A172 (cell line): ENCODE results near the gene UCKL1. TPM values are rescaled to one million over a fixed set of nuclear protein-coding genes. Genes with fewer than 3 reads are reported as not detected.
"Not testable (repeated sequence)": the region's sequence is repeated elsewhere in the genome, so short reads cannot be mapped to it uniquely, and the experiment has no call there.

ENCODE experiments used
- DNase-seq: peaks from one replicate; pipeline ENCODE4 v3.0.0-alpha.2; 2015; ENCODE audit warnings: low spot score
- total RNA-seq: library from RNA; depleted of rRNA; stranded (reverse); fragments of >200 nt; shearing (Covaris generic); gene quantifications from 2 replicates; pipeline ENCODE4 v1.2.3, GENCODE V29; 2014; rRNA removed

The UCKL1 gene
- total RNA-seq: 27.2 and 27.6 TPM in 2 replicates

DNA sequence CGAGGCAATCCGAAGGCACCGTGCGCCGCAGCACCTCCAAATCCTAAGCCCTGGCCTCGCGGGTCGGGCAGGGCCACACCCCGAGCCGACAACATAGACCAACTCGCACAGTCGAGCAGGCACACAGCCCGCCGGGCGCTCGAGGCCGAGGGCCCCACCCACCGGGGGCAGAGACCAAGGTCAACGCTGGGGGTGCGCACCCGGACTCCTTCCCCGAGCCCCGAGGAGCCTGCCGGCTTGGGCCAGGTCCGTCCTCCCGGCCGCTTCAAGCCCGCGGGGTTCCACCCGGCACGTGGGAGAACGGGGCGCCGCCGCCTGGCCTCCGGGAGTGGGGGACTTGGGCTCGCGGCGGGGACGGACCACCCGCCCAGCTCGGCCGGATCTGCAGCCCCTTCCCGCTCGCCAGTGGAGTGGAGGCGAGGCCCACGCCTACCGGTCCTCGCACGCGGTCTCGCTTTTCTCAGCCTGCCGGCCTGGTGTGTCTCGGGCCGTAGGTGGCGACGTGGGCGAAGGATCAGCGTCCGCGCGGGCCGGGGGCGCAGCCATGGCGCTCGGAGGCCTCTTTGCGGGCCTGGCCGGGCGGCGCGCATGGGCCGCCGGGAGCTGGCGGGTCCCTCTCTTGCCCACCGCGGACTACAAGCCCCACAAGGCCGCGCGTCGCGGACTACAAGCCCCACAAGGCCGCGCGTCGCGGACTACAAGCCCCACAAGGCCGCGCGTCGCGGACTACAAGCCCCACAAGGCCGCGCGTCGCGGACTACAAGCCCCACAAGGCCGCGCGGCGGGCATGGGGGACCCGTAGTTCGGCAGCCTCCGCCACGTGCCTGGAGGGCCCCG is at the start of gene UCKL1:
Gene UCKL1, minus strand, starts transcription at position 590 of the 837 bp plus-strand sequence. Its CDS starts 44 bp downstream, at position 546.
- peak; percentile 72 for DNase-seq

DNA sequence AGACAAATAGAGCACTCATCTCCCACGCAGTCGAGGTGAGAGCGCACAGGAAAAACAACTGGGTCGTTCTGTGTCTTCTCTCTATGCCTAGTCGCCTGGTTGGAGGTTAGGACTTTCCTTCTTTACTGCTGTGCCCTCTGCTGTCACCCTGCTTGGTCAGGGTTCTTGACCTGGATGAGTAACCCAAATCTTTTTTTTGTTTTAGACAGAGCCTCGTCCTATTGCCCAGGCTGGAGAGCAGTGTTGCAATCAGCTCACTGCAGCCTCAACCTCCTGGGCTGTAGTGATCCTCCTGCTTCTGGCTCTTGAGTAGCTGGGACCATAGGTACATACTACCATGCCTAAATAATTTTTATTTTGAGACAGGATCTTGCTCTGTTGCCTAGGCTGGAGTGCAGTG is 49.2 kb upstream of the UCKL1 start:
- no peak for DNase-seq

DNA sequence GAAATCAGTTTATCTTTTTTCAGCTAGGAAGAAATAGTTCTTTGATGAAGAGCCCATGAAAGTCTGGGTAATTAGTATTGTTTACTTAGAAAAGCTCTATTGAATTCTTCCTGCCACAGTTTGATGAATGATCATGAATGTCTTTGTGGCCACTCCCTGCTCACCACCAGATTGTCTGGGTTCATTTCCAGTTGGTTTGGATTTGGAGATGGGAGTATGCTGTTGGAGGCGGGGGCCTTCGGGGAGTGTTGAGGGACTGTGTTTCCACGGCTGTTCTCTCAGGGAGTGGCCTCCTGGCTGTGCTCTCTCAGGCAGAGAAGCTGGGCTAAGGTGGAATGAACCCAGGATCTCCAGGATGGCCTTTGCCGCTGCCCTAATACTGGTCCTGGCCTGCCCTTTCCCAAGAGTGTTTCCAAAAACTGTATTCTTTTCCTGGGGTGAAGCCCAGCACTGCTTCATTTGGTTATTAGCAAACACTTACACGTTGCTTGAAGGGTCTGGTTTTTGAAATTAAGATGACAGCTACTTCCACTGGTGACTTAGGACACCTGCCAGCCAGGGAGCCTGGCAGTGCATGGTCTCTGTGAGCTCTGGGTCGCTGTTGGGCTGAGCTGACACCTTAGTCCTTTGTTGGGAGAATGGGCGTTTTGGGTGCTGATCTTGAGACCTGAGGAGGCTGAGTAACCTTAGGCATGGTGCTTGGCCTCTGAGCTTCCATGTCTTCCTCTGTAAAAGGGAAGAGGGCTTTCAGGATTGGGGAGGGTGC is 47.9 kb upstream of the UCKL1 start:
- peak; percentile 12 for DNase-seq

DNA sequence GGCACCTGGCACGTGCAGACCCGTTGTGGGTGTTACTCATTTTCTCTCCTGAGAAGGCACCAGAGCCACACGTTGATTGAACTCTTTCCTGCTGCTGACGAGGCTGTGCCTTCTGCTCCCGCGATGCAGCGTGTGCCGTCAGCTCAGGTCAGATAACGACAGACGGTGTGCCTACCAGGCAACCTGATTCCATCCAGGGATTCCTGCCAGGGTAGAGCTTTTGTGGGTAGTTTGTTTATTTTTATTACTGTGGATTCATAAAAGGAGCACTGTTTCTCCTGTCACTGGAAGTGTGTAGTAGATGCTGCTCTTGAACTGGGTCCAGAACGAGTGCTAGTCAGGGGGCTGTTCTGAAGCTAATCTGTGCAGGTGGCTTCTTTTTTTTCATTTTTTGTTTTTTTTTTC is 45.4 kb upstream of the UCKL1 start:
- peak; percentile 92 for DNase-seq

- DNase-seq: peak; percentile 34
These were observed 44.7 kb upstream of the UCKL1 start for GRCh38 chr20:64000906-64001305.

GRCh38 chr20:63982937-63983336 is 26.7 kb upstream of the UCKL1 start:
- no peak for DNase-seq

DNA sequence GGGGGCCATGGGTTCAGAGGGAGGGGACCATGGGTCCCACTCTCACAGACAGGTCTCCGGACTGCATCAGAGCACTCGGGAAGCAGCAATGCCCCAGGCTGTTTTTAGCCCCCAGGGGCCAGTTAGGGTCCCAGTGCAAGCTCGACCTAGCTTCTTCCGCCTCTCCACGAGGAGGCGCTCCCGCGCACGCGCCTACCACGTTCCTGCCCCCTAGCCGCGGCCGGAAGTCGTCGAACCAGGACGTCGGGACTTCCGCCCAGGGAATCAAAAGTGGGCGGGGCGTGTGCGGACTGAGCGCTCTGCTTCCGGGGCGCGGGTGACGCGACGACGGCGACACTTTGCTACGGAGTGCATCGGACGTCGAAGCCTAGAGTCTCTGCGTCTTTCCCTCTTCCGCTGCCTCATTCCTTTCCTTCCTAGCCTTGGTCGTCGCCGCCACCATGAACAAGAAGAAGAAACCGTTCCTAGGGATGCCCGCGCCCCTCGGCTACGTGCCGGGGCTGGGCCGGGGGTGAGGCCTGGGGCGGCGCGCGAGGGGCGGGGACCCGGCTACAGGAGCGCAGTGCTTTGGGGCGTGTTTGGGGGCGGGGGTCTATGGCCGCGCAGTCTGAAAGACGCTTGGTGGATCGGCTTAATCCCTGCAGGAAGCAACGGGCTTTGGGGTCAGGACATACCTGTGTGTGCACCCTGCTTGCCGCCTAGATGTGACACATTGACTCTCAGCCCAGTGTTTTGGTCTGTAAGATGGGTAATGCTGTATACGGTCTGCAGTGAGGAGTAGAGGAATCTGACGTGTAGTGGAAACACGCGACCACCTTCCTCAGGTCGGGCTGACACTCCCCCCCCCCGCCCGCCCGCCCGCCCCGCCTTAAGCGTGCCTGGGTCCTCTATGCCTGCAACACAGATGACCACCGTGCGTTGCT is 24.9 kb upstream of the UCKL1 start, which contains the start of gene PRPF6:
Gene PRPF6, plus strand, starts transcription at position 327 of the 923 bp plus-strand sequence. Its CDS starts 114 bp downstream, at position 441.
- peak; percentile 93 for DNase-seq

- DNase-seq: no peak
These were observed 24.1 kb upstream of the UCKL1 start for GRCh38 chr20:63980317-63980805.

GRCh38 chr20:63979557-63980316 is 23.5 kb upstream of the UCKL1 start, which contains the start of gene SAMD10:
SAMD10 (minus strand) TSS chr20:63979642; CDS start chr20:63979467, 175 bp downstream.
- no peak for DNase-seq

DNA sequence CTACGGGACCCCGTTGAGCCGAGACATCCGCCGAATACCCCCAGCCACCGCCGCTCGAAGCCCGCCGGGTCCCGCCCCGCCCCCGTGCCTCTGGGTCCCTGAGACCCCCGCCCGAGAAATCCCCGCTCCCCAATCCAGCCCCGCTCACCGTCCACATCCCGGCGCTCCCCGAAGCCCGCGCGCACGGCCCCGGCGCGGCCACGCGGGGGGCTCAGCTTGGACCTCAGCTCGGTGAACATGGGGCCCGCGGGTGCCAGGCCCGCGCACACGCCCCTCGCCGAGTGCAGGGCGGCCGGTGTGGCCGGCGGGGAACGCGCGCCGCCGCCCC is 23.0 kb upstream of the UCKL1 start:
- DNase-seq: no peak

GRCh38 chr20:63978319-63979228 is 22.4 kb upstream of the UCKL1 start:
- DNase-seq: peak; percentile 39

DNA sequence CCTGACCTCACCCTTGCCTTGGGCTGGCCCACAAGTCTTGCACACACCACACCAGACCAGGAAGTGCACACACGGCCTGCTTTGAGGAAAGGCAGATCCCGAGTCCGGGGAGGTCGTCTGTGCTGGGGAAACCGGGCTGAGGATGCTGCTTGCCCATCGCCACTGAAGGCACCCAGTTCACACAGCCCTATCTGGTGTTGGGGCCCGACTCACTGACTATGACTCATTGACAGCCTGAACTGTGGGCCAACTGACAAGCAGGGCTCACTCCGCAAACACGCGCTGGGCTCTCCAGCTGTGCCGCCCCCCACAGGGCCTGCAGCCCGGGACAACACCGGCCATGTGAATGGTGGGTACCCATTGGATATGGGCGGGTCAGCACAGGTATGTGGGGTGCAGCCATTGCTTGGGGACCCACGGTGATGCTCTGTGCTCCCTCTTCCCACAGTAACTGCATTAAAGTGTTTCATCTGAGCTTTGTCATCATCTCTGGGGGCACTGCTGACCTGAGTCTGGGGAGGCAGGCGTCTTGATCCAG is 21.6 kb upstream of the UCKL1 start:
- peak; percentile 90 for DNase-seq

GRCh38 chr20:63976980-63977738 is 20.9 kb upstream of the UCKL1 start:
- DNase-seq: no peak

GRCh38 chr20:63976511-63976910 is 20.3 kb upstream of the UCKL1 start:
- not testable (repeated sequence) for DNase-seq

GRCh38 chr20:63974402-63975200 is 18.4 kb upstream of the UCKL1 start:
- DNase-seq: peak; percentile 27

DNA sequence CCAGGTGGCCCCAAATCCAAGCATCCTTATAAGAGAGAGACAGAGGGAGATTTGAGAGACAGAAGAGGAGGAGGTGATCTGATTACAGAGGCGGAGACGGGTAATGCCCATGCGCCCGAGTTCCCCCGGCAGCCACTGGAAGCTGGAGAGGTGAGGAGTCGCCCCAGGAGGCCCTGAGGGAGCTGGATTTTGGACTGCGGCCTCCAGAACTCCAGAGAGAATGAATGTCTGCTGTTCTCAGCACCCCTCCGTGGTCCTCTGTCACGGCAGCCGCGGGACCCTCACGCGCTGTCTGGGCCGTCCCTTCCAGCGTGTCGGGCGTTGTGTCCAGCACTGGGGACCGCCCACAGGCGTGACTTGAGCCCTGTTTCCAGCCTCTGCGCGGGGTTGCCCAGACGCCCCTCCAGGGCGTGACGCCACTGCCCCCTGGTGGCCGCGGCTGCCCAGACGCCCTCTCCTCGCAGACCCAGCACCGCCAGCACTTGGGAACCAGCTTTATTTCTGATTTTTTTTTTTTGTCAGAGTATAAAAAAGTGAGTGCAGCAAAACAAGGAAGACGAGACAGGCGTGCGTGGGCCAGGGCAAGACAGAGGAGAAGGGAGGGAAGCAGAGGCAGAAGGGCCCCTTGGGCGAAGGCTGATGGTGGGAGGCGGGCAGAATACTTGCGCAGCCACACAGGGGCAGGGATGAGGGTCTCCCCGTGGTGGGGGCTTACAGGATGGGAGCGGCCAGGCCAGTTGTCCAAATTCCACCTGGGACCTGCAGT is 17.6 kb upstream of the UCKL1 start:
- DNase-seq: peak; percentile 80

DNA sequence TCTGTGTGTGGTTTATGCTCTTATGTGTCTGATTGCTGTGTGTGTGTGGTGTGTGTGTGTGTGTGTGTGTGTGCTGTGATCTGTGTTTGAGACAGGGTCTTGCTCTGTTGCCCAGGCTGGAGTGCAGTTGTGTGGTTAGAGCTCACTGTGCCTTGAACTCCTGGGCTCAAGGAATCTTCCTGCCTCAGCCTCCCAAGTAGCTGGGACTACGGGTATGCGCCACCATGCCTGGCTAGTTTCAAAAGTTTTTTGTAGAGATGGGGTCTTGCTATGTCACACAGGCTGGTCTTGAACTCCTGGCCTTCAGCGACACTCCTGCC is 16.9 kb upstream of the UCKL1 start:
- DNase-seq: no peak
